GM12874 (cell line): ENCODE results near the gene FASTKD3.

Experiments
- CTCF ChIP-seq: IDR thresholded peaks from 2 replicates; pipeline ENCODE4 v1.5.1; 2011; ENCODE audit warnings: low read depth, mild to moderate bottlenecking, control low read depth, low read length, moderate library complexity; ENCODE audit not compliant: insufficient read depth

The FASTKD3 gene, protein sequence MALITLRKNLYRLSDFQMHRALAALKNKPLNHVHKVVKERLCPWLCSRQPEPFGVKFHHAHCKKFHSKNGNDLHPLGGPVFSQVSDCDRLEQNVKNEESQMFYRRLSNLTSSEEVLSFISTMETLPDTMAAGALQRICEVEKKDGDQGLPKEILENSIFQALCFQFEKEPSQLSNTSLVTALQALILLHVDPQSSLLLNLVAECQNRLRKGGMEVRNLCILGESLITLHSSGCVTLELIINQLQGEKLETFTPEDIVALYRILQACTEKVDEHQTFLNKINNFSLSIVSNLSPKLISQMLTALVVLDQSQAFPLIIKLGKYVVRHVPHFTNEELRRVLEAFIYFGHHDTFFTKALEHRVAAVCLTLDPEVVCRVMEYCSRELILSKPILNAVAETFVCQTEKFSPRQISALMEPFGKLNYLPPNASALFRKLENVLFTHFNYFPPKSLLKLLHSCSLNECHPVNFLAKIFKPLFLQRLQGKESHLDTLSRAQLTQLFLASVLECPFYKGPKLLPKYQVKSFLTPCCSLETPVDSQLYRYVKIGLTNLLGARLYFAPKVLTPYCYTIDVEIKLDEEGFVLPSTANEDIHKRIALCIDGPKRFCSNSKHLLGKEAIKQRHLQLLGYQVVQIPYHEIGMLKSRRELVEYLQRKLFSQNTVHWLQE

DNA sequence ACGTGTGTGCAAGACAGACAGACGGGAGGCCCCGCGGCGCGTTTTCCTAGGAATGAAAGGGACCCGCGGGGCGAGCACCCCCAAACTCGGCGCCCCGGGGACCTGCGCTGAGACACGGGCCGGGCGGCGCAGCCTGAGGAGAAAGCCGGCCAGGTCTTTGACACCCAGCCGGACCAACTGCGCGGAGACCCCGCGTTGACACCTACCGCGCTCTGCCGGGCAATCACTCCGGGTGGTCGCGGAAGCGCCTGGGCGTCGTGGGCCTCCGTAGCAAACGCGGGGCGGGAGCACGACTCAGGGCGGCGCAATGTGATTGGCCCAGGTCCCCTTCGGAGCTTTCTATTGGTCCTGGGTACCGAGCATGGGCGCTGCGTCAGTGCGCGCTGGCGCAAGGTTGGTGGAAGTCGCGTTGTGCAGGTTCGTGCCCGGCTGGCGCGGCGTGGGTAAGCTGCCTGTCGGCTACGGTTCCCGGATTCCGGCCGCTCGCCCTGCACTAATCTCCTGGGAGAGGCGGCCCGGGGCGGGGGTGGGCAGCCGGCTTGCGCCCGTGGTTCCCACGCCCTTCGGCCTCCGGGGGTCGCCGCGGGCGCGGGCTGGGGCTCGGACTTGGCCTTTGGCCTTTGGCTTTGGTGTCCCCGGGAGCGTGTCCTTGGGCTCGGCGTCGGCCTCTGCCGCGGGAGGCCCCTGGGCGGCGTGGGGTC, at the start of gene FASTKD3, which contains the start of gene MTRR:
Gene FASTKD3 (minus strand): TSS at position 259 of the 701 bp plus-strand sequence. CDS start 948 bp downstream, outside the sequence.
Gene MTRR (plus strand): TSS at position 376 of the 701 bp plus-strand sequence. CDS start 1,647 bp downstream, outside the sequence.
- no peak for TF ChIP-seq CTCF

DNA sequence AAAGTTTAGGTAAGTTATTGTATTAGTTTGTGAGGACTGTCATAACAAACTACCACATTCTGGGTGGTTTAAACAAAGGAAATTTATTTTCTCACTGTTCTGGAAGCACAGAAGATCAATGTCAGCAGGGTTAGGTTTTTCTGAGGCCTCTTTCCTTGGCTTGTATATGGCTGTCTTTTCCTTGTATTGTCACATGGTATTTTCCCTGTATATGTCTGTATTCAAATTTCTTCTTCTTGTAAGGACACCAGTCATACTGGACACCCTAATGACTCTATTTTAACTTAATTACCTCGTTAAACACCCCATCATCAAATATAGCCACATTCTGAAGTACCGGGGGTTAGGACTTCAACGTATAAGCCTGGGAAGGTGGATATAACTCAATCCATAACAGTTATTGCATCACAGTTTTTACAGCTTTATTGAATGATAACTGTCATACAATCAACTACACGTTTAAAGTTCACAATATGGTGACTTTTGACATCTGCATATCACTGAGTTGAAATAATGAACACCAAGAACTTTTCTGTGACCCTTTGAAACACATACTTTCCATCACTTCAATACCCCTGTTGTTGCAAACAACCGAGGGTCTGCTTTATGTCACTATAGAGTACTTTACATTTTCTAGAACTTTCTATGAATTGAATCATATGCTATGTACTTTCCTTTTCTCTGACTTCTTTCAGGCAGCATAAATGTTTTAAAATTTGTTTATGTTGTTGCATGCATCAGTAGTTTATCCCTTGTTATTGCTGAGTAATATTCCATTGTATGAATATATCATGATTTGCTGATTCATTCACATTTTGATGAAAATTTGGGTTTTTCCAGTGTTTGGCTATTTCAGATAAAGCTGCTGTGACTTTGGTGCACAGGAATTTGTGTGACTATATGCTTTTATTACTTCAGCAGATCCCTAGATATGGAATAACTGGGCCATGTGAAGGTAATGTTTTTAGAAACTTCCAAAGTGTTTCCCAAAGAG, 48.6 kb upstream of the FASTKD3 start:
- TF ChIP-seq CTCF: no peak

DNA sequence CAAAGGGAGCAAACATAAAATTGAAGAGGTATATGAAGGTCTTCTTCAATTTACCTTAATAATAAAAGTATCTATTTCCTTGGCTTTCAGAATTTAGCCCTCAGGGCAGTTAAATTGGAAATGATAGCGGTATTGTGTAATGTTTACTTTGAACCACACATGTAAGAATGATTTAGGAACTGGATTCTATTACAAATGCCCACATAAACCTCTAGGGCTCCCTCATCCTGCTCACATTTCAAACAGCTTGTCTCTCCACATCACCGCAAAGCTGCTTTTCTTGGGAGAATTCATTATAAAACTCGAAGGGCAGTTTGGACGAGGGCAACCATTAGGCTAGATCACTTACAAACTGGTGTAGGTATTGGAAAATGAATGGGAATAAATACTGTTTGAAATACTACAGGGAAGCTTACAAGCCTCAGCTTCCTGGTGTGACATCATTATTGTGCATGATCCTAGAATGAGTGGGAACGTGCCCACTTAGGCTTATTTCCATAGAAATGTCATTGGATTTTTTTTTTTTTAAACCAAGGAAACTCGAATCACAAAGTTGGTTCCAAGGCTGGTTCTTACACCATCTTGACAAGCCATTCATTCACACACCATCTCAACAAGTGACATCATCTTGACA, 47.5 kb upstream of the FASTKD3 start:
- TF ChIP-seq CTCF: no peak

DNA sequence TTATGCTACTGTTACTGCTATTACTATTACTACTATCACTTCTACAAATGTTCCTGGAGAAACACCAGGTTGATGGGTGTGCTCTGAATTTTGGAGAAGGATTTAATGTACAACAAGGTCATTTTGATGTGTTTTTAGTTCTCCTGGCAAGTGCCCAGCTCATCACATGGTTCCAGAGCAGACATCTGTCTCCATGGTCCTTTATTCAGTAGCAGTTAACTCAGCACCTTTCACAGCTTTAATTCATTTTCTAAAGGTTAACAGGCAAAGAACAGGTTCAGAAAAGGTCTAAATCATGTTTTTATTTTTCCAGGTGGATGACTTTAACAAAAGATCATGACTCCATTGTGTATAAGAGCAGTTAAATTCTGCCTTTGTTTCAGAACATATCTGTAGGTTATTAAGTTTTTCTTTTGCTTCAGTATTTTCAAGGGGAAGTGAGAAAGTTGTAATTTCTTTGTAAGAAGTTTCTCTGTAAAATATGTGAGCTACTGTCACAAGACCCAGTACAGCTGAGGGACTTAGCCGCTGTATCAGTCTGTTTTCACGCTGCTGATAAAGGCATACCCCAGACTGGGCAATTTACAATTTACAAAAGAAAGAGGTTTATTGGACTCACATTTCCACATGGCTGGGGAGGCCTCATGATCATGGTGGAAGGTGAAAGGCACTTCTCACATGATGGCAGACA, 42.1 kb upstream of the FASTKD3 start:
- TF ChIP-seq CTCF: no peak

DNA sequence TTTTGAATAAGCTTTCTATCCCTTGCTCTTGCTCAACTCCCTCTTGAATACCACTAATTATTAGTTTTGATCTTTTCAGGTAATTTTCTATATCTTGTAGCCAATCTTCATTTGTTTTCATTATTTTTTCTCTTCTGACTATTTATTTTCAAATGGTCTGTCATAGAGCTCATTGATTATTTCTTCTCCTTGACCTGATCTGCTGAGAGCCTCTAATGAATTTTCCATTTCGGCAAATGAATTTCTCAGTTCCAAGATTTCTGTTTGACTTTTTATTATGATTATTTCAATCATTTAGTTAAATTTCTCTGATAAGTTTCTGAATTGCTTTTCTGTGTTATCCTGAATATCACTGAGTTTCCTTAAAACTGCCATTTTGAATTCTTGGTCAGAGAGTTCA, 39.5 kb upstream of the FASTKD3 start:
- TF ChIP-seq CTCF: no peak

- no peak for TF ChIP-seq CTCF
Observed at GRCh38 chr5:7907612-7908011, 38.8 kb upstream of the FASTKD3 start.
